ENCODE results near the gene PLXNA2.

Gene PLXNA2

GRCh38 chr1:208008534-208008933 is 235.7 kb downstream of the PLXNA2 start:
- Histone ChIP-seq H3K9me3 (ENCODE audit: low read length) (no peaks in the 10 kb centered on the region), H3K4me1 (ENCODE audit: insufficient read depth, low read length) (no peaks in the 10 kb centered on the region), H3K4me3 (ENCODE audit: low read length) (no peak overlapping the region), H3K36me3 (ENCODE audit: insufficient read depth, low read length) (no peaks in the 10 kb centered on the region), H3K27me3 (ENCODE audit: insufficient read depth, low read length) (peaks cover 3% of the 10 kb centered on the region), H2AFZ (ENCODE audit: low read depth, low read length) (no peak overlapping the region)

DNA sequence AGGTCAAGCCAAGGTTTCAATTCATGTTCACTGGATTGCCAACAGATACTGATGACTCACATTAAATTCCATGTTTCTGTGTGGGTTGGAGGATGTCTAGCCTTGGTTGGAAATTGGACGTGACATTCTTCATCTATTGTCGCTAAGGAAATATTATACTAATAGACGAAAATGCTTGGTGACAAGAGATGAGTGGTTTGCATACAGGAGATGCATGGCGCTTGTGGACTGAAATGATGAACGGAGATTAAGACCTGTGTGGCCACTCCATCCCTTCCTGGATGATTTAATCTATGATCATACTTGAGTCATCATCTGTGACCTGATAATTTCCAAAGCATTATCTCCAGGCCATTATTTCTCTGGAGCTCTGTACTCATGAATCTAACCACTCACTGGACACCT is 236.2 kb downstream of the PLXNA2 start:
- no peaks in the 10 kb centered on the region for H3K4me1 ChIP-seq (ENCODE audit: insufficient read depth, low read length)
- no peak overlapping the region for H2AFZ ChIP-seq (ENCODE audit: low read depth, low read length)
- no peak overlapping the region for H3K4me3 ChIP-seq (ENCODE audit: low read length)
- H3K36me3 ChIP-seq (ENCODE audit: insufficient read depth, low read length), result no peaks in the 10 kb centered on the region
- H3K9me3 ChIP-seq (ENCODE audit: low read length), result no peaks in the 10 kb centered on the region
- H3K27me3 ChIP-seq (ENCODE audit: insufficient read depth, low read length), result peaks cover 3% of the 10 kb centered on the region

DNA sequence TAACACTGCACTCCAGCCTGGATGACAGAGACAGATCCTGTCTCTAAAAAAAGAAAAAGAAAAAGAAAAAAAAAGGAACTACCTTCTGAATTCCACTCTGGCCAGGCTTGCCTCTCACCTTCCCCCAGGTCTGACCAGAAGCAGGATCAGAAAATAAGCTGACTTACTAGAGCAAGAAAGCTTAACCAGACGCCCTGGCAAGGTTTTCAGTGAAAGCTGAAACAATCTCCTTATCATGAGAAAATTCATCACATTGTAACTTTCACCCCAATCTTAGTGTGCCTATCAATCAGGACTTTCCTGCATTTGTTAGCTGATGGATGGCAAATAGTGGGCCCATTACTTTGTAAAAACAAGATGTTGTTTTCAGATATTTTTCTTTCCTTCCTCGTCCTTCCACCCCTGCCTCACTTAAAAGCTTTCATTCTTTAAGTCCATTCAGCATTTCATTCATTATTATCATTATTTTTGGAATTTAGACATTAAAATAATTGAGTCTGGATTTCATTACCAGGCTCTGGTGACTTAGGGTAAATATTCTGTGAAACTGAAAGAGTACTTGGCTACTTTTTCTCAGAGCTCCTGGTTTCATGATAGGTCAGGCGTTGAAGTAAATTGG is 236.8 kb downstream of the PLXNA2 start:
- H3K4me1 ChIP-seq (ENCODE audit: insufficient read depth, low read length), result no peaks in the 10 kb centered on the region

DNA sequence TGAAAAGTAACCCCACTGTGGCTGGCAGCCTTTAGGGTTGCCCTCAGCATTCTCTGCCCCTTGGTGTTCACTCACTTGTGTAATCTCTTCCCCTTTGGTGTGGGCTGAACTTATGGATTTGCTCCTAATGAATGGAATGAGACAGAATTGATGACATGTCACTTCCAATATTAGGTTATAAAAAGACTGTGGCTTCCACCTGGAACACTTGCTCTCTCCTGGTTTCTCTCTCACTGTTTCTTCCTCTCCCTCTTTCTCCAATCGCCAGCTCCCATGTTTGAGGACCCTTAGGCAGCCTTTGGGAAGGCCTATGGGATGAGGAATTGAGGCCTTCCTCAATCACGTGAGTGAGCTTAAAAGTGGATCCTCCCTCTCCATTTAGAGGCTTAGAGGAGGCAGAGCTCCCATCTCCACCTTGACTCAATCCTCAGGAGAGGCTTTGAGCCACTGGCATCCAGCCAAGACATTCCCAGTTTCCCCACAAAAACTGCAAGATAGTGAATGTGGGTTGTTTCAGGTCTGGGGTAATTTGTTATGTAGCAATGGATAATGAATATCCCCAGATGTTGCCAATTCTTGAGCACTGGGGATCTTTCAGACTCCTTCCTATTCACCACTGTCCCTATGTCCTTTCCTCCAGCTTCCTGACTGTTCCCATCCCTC is 237.8 kb downstream of the PLXNA2 start:
- Histone ChIP-seq H3K9me3 (ENCODE audit: low read length) (no peaks in the 10 kb centered on the region), H3K36me3 (ENCODE audit: insufficient read depth, low read length) (no peaks in the 10 kb centered on the region), H3K4me3 (ENCODE audit: low read length) (no peak overlapping the region), H3K27me3 (ENCODE audit: insufficient read depth, low read length) (peaks cover 3% of the 10 kb centered on the region), H2AFZ (ENCODE audit: low read depth, low read length) (no peak overlapping the region), H3K4me1 (ENCODE audit: insufficient read depth, low read length) (no peaks in the 10 kb centered on the region)

More for the DNA sequence above, 236.8 kb downstream of the PLXNA2 start:
- no peaks in the 10 kb centered on the region for H3K9me3 ChIP-seq (ENCODE audit: low read length)
- no peak overlapping the region for H2AFZ ChIP-seq (ENCODE audit: low read depth, low read length)
- no peak overlapping the region for H3K4me3 ChIP-seq (ENCODE audit: low read length)
- H3K27me3 ChIP-seq (ENCODE audit: insufficient read depth, low read length), result peaks cover 3% of the 10 kb centered on the region
- no peaks in the 10 kb centered on the region for H3K36me3 ChIP-seq (ENCODE audit: insufficient read depth, low read length)

GRCh38 chr1:208004851-208005250 is 239.3 kb downstream of the PLXNA2 start:
- Histone ChIP-seq H3K9me3 (ENCODE audit: low read length) (no peaks in the 10 kb centered on the region), H3K36me3 (ENCODE audit: insufficient read depth, low read length) (no peaks in the 10 kb centered on the region), H3K27me3 (ENCODE audit: insufficient read depth, low read length) (peaks cover 7% of the 10 kb centered on the region), H3K4me1 (ENCODE audit: insufficient read depth, low read length) (no peaks in the 10 kb centered on the region), H2AFZ (ENCODE audit: low read depth, low read length) (no peak overlapping the region), H3K4me3 (ENCODE audit: low read length) (no peak overlapping the region)

GRCh38 chr1:208003241-208003640 is 240.9 kb downstream of the PLXNA2 start:
- Histone ChIP-seq H2AFZ (ENCODE audit: low read depth, low read length) (no peak overlapping the region), H3K4me1 (ENCODE audit: insufficient read depth, low read length) (no peaks in the 10 kb centered on the region), H3K36me3 (ENCODE audit: insufficient read depth, low read length) (no peaks in the 10 kb centered on the region)

GRCh38 chr1:208002672-208003071 is 241.5 kb downstream of the PLXNA2 start:
- Histone ChIP-seq H3K4me1 (ENCODE audit: insufficient read depth, low read length) (no peaks in the 10 kb centered on the region), H3K27me3 (ENCODE audit: insufficient read depth, low read length) (peaks cover 7% of the 10 kb centered on the region), H3K9me3 (ENCODE audit: low read length) (no peaks in the 10 kb centered on the region), H3K36me3 (ENCODE audit: insufficient read depth, low read length) (no peaks in the 10 kb centered on the region), H2AFZ (ENCODE audit: low read depth, low read length) (no peak overlapping the region), H3K4me3 (ENCODE audit: low read length) (no peak overlapping the region)

More at GRCh38 chr1:208003241-208003640, 240.9 kb downstream of the PLXNA2 start:
- H3K9me3 ChIP-seq (ENCODE audit: low read length), result no peaks in the 10 kb centered on the region
- peaks cover 7% of the 10 kb centered on the region for H3K27me3 ChIP-seq (ENCODE audit: insufficient read depth, low read length)
- H3K4me3 ChIP-seq (ENCODE audit: low read length), result no peak overlapping the region

GRCh38 chr1:208002078-208002477 is 242.1 kb downstream of the PLXNA2 start:
- H3K36me3 ChIP-seq (ENCODE audit: insufficient read depth, low read length), result no peaks in the 10 kb centered on the region
- no peaks in the 10 kb centered on the region for H3K9me3 ChIP-seq (ENCODE audit: low read length)
- H2AFZ ChIP-seq (ENCODE audit: low read depth, low read length), result no peak overlapping the region
- no peak overlapping the region for H3K4me3 ChIP-seq (ENCODE audit: low read length)
- no peaks in the 10 kb centered on the region for H3K4me1 ChIP-seq (ENCODE audit: insufficient read depth, low read length)
- peaks cover 7% of the 10 kb centered on the region for H3K27me3 ChIP-seq (ENCODE audit: insufficient read depth, low read length)

GRCh38 chr1:208000504-208000903 is 243.7 kb downstream of the PLXNA2 start:
- H2AFZ ChIP-seq (ENCODE audit: low read depth, low read length), result no peak overlapping the region
- peaks cover 4% of the 10 kb centered on the region for H3K27me3 ChIP-seq (ENCODE audit: insufficient read depth, low read length)
- no peaks in the 10 kb centered on the region for H3K9me3 ChIP-seq (ENCODE audit: low read length)

GRCh38 chr1:207999972-208000371 is 244.2 kb downstream of the PLXNA2 start:
- no peaks in the 10 kb centered on the region for H3K4me1 ChIP-seq (ENCODE audit: insufficient read depth, low read length)
- H2AFZ ChIP-seq (ENCODE audit: low read depth, low read length), result no peak overlapping the region
- H3K9me3 ChIP-seq (ENCODE audit: low read length), result no peaks in the 10 kb centered on the region
- no peak overlapping the region for H3K4me3 ChIP-seq (ENCODE audit: low read length)
- H3K36me3 ChIP-seq (ENCODE audit: insufficient read depth, low read length), result no peaks in the 10 kb centered on the region
- H3K27me3 ChIP-seq (ENCODE audit: insufficient read depth, low read length), result peaks cover 7% of the 10 kb centered on the region

More at GRCh38 chr1:208000504-208000903, 243.7 kb downstream of the PLXNA2 start:
- no peaks in the 10 kb centered on the region for H3K4me1 ChIP-seq (ENCODE audit: insufficient read depth, low read length)
- no peak overlapping the region for H3K4me3 ChIP-seq (ENCODE audit: low read length)
- no peaks in the 10 kb centered on the region for H3K36me3 ChIP-seq (ENCODE audit: insufficient read depth, low read length)

- Histone ChIP-seq H3K27me3 (ENCODE audit: insufficient read depth, low read length) (peaks cover 7% of the 10 kb centered on the region), H3K4me1 (ENCODE audit: insufficient read depth, low read length) (no peaks in the 10 kb centered on the region), H3K4me3 (ENCODE audit: low read length) (no peak overlapping the region), H3K36me3 (ENCODE audit: insufficient read depth, low read length) (no peaks in the 10 kb centered on the region), H3K9me3 (ENCODE audit: low read length) (no peaks in the 10 kb centered on the region), H2AFZ (ENCODE audit: low read depth, low read length) (no peak overlapping the region)
Measured at GRCh38 chr1:207999274-207999915, 244.8 kb downstream of the PLXNA2 start.

- Histone ChIP-seq H3K9me3 (ENCODE audit: low read length) (no peaks in the 10 kb centered on the region), H3K4me1 (ENCODE audit: insufficient read depth, low read length) (no peaks in the 10 kb centered on the region), H2AFZ (ENCODE audit: low read depth, low read length) (no peak overlapping the region), H3K27me3 (ENCODE audit: insufficient read depth, low read length) (peaks cover 7% of the 10 kb centered on the region), H3K36me3 (ENCODE audit: insufficient read depth, low read length) (no peaks in the 10 kb centered on the region), H3K4me3 (ENCODE audit: low read length) (no peak overlapping the region)
Measured at GRCh38 chr1:207998691-207999090, 245.5 kb downstream of the PLXNA2 start.

DNA sequence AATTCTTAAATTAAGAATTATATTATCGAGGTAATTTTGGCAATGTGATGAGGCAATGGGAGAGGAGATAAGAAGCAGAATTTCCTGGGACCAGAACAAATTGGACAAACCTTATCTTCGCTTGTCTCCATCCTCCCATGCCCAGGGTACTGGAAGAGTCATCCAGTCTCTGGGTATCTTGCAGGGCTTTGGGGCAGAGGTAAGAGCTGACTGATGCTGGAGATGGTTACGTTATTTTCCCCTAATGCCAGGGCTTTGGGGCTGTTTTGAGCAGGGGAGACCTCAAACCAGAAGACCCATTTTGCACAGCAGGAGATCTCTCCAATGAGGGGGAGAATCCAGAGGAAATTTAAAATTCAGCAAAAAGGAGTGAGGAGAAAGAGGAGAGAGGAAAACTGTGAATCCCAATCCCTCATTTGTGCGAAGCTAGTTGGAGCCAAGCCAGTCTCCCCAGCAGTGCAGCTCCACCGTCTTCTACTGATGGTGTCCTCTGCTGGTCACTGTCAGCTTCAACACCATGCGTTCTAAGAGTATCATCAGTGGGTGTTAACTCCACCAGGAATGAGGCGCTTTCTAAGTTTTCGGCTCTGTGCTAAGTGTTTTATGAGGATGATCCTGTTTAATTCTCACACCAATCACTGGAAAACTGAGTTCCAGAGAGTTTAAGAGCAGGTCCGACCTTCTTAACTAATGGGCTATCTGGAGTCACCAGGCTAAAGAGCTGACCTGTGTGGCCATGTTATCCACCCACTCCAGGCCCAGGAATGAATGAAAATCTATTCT is 246.5 kb downstream of the PLXNA2 start:
- Histone ChIP-seq H3K4me3 (ENCODE audit: low read length) (no peak overlapping the region), H2AFZ (ENCODE audit: low read depth, low read length) (no peak overlapping the region), H3K36me3 (ENCODE audit: insufficient read depth, low read length) (no peaks in the 10 kb centered on the region), H3K9me3 (ENCODE audit: low read length) (no peaks in the 10 kb centered on the region), H3K27me3 (ENCODE audit: insufficient read depth, low read length) (peaks cover 7% of the 10 kb centered on the region), H3K4me1 (ENCODE audit: insufficient read depth, low read length) (no peaks in the 10 kb centered on the region)

Data from neuron (in vitro differentiated cells).